Measurements from ENCODE around the gene MCC.

DNA sequence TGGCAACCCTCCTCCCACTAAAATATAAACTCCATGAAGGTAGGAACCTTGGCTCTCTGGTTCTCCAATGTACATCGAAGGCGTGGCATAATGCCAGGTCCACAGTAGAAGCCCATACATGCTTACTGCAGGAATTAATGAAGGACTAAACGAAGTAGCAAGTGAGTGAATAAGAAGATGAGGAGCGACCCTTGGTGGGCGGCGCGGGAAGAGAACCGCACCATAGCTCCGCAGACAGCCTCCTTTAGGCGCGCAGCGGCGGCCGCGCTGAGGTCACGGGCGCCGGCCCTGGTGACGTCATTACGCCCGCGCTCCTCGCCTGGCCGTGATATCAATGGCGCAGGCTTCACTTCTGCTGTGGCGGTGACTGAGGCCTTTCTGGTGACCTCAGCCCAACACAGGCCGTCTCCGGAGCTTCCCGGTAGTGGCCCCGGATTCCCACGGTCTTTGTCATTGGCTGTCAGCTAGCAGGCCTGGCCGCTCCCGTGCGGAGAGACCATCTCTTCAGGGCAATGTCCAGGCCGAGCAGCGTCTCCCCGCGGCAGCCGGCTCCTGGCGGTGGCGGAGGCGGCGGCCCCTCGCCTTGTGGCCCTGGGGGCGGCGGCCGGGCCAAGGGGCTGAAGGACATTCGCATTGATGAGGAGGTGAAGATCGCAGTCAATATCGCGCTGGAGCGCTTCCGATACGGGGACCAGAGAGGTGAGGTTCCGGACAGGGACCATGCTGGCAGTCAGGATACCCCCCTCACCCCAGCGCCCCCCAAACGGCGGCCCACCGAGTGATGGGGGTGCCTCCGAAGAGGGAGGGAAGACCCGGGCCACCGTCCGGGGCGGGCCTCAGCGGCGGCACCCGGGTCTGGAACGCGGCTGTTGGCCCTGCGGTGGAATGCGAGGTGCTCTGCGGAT, 25.4 kb upstream of the MCC start, which contains the start of gene YTHDC2:
- TF ChIP-seq, protein P1, sequence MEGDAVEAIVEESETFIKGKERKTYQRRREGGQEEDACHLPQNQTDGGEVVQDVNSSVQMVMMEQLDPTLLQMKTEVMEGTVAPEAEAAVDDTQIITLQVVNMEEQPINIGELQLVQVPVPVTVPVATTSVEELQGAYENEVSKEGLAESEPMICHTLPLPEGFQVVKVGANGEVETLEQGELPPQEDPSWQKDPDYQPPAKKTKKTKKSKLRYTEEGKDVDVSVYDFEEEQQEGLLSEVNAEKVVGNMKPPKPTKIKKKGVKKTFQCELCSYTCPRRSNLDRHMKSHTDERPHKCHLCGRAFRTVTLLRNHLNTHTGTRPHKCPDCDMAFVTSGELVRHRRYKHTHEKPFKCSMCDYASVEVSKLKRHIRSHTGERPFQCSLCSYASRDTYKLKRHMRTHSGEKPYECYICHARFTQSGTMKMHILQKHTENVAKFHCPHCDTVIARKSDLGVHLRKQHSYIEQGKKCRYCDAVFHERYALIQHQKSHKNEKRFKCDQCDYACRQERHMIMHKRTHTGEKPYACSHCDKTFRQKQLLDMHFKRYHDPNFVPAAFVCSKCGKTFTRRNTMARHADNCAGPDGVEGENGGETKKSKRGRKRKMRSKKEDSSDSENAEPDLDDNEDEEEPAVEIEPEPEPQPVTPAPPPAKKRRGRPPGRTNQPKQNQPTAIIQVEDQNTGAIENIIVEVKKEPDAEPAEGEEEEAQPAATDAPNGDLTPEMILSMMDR (IDR thresholded peaks at IDR 0.05) = peak; percentile 60
- TF ChIP-seq EZH2phosphoT487 (IDR thresholded peaks at IDR 0.05) = no peak
